ENCODE measurements around the gene RPS19. TPM values are rescaled to one million over a fixed set of nuclear protein-coding genes. Genes with fewer than 3 reads are reported as not detected.

The RPS19 gene
- total and polyA plus RNA-seq, 4 donors = 241 to 2,284 (median 1,370) TPM

DNA sequence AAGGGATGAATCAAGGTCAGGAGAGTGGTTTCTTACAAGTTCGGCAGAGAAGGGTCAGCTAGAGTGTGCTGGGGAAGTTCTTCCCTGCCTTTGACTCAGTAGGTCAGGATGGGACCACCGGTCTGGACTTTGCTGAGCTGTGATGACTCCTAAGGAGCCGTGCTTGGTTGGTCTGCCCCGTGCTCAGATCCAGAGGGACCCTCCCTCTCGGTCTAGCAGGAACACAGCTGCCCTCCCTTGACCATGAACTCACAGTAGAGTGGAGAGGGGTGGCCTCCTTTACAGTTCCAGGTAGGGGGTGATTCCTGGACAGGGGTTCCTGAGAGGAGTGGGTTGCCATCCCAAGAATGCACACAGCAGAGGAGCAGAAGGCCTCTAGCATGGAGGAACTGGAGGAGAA, 4.3 kb downstream of the RPS19 start:
- peaks cover 81% of the 10 kb centered on the region for H3K36me3 ChIP-seq (ENCODE audit: control insufficient read depth, insufficient read depth, low read length)
- 93% methylated on average over 3 of the region's 5 CpGs for WGBS (ENCODE audit: insufficient coverage)

DNA sequence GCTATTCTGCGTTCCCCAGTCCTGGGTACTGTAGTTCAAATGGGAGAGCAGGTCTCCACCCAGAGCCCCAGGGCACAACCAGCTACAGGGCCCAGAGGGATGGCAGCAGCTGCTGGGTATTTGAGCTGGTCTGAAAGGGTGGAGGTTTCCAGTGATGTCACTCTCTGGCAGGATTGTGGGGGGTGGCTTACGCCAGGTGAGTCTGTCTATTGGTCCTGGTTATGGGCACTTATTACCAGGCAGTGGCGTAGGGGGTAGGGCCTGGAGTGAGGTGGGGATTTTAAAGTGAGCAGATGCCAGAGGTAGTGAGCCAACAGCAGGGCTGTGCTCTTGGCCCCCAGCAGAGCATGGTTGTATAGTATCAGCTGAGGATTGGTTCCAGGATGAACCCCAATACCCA, 6.2 kb downstream of the RPS19 start:
- Histone ChIP-seq H3K27me3 (ENCODE audit: control insufficient read depth, insufficient read depth, low read length) (no peaks in the 10 kb centered on the region), H3K4me1 (ENCODE audit: control insufficient read depth, insufficient read depth, low read length) (peaks cover 18% of the 10 kb centered on the region), H3K4me3 (ENCODE audit: low read depth, low read length) (no peak overlapping the region), H3K36me3 (ENCODE audit: control insufficient read depth, insufficient read depth, low read length) (peaks cover 98% of the 10 kb centered on the region), H3K27ac (ENCODE audit: low read depth, low read length) (no peak overlapping the region), H3K9me3 (ENCODE audit: control insufficient read depth, insufficient read depth, low read length) (no peaks in the 10 kb centered on the region)
- DNase-seq (ENCODE audit: low read depth in 4 of 6, low spot score in 6 of 6) = no peak
- WGBS (ENCODE audit: insufficient coverage) = 96% methylated on average over 3 of the region's 3 CpGs

More for the DNA sequence above, 4.3 kb downstream of the RPS19 start:
- Histone ChIP-seq H3K9me3 (ENCODE audit: control insufficient read depth, insufficient read depth, low read length) (no peaks in the 10 kb centered on the region), H3K4me1 (ENCODE audit: control insufficient read depth, insufficient read depth, low read length) (peaks cover 26% of the 10 kb centered on the region), H3K4me3 (ENCODE audit: low read depth, low read length) (no peak overlapping the region), H3K27ac (ENCODE audit: low read depth, low read length) (no peak overlapping the region), H3K27me3 (ENCODE audit: control insufficient read depth, insufficient read depth, low read length) (no peaks in the 10 kb centered on the region)
- DNase-seq (ENCODE audit: low read depth in 4 of 6, low spot score in 6 of 6) = no peak

GRCh38 chr19:41868120-41868988, 8.3 kb downstream of the RPS19 start:
- peaks cover 2% of the 10 kb centered on the region for H3K4me1 ChIP-seq (ENCODE audit: control insufficient read depth, insufficient read depth, low read length)
- no peaks in the 10 kb centered on the region for H3K27me3 ChIP-seq (ENCODE audit: control insufficient read depth, insufficient read depth, low read length)
- WGBS (ENCODE audit: insufficient coverage) = 93% methylated on average over 9 of the region's 10 CpGs
- H3K4me3 ChIP-seq (ENCODE audit: low read depth, low read length) = no peak overlapping the region
- no peaks in the 10 kb centered on the region for H3K9me3 ChIP-seq (ENCODE audit: control insufficient read depth, insufficient read depth, low read length)
- peaks cover 96% of the 10 kb centered on the region for H3K36me3 ChIP-seq (ENCODE audit: control insufficient read depth, insufficient read depth, low read length)
- no peak overlapping the region for H3K27ac ChIP-seq (ENCODE audit: low read depth, low read length)
- DNase-seq (ENCODE audit: low read depth in 4 of 6, low spot score in 6 of 6) = no peak

GRCh38 chr19:41868989-41869300, 8.9 kb downstream of the RPS19 start:
- H3K4me1 ChIP-seq (ENCODE audit: control insufficient read depth, insufficient read depth, low read length) = no peaks in the 10 kb centered on the region
- no peaks in the 10 kb centered on the region for H3K27me3 ChIP-seq (ENCODE audit: control insufficient read depth, insufficient read depth, low read length)
- H3K4me3 ChIP-seq (ENCODE audit: low read depth, low read length) = no peak overlapping the region
- peaks cover 93% of the 10 kb centered on the region for H3K36me3 ChIP-seq (ENCODE audit: control insufficient read depth, insufficient read depth, low read length)
- H3K27ac ChIP-seq (ENCODE audit: low read depth, low read length) = no peak overlapping the region
- 88% methylated on average over 12 of the region's 12 CpGs for whole genome bisulfite sequencing (ENCODE audit: insufficient coverage)
- H3K9me3 ChIP-seq (ENCODE audit: control insufficient read depth, insufficient read depth, low read length) = no peaks in the 10 kb centered on the region
- DNase-seq (ENCODE audit: low read depth in 4 of 6, low spot score in 6 of 6) = no peak

- Histone ChIP-seq H3K27me3 (ENCODE audit: control insufficient read depth, insufficient read depth, low read length) (no peaks in the 10 kb centered on the region), H3K9me3 (ENCODE audit: control insufficient read depth, insufficient read depth, low read length) (no peaks in the 10 kb centered on the region), H3K4me3 (ENCODE audit: low read depth, low read length) (no peak overlapping the region), H3K27ac (ENCODE audit: low read depth, low read length) (no peak overlapping the region), H3K4me1 (ENCODE audit: control insufficient read depth, insufficient read depth, low read length) (no peaks in the 10 kb centered on the region), H3K36me3 (ENCODE audit: control insufficient read depth, insufficient read depth, low read length) (peaks cover 88% of the 10 kb centered on the region)
- 55% methylated on average over 5 of the region's 13 CpGs for WGBS (ENCODE audit: insufficient coverage)
- DNase-seq (ENCODE audit: low read depth in 4 of 6, low spot score in 6 of 6) = no peak
Measured at GRCh38 chr19:41869374-41869955, 9.4 kb downstream of the RPS19 start.

- Histone ChIP-seq H3K36me3 (ENCODE audit: control insufficient read depth, insufficient read depth, low read length) (peaks cover 78% of the 10 kb centered on the region), H3K9me3 (ENCODE audit: control insufficient read depth, insufficient read depth, low read length) (no peaks in the 10 kb centered on the region), H3K27me3 (ENCODE audit: control insufficient read depth, insufficient read depth, low read length) (no peaks in the 10 kb centered on the region), H3K4me3 (ENCODE audit: low read depth, low read length) (no peak overlapping the region), H3K27ac (ENCODE audit: low read depth, low read length) (no peak overlapping the region), H3K4me1 (ENCODE audit: control insufficient read depth, insufficient read depth, low read length) (no peaks in the 10 kb centered on the region)
- DNase-seq (ENCODE audit: low read depth in 4 of 6, low spot score in 6 of 6) = no peak
- WGBS (ENCODE audit: insufficient coverage) = no CpG with 5 or more reads among the region's 3 CpGs
Measured at GRCh38 chr19:41870401-41870873, 10.4 kb downstream of the RPS19 start.

DNA sequence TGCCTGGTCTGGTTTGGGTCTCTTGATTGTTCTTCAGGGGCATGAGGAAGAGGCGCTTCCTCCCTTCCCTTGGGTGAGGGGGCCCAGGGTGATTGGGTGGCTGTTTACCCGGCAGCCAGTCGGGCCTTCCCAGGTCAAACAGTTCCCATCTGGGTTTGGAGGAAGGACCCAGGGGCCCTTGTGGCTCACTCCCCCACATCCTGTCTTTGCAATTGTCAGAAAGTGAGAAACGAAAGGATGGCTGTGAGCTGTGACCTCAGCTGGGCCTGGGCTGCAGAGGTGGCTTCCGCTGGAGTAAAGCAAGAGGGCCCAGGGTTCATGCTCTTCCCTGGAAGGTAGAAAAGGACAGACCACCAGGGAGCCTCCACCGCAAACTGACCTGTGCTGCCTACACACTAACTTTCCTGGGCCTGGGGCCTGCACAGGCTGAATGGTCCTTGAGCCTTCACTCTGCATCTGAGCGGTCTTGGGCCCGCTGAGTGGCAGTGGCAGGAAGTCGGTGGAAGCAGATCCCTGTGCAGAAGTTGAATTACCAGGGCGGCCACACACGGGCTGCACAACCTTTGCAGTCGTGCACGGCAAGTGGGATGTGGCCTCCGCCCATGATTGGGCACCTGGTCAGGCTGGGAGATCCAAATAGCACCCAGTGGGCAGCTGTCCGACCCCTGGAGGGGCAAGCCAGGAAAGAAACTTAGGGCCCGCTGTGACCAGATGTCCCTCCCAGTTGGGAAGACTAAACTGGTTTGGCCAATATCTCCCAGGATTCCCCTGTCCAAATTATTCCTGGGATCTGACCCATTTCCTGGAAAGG, 11.7 kb downstream of the RPS19 start:
- H3K27ac ChIP-seq (ENCODE audit: low read depth, low read length) = no peak overlapping the region
- peaks cover 67% of the 10 kb centered on the region for H3K36me3 ChIP-seq (ENCODE audit: control insufficient read depth, insufficient read depth, low read length)
- no peaks in the 10 kb centered on the region for H3K27me3 ChIP-seq (ENCODE audit: control insufficient read depth, insufficient read depth, low read length)
- no peaks in the 10 kb centered on the region for H3K9me3 ChIP-seq (ENCODE audit: control insufficient read depth, insufficient read depth, low read length)
- WGBS (ENCODE audit: insufficient coverage) = 87% methylated on average over 14 of the region's 16 CpGs
- no peak overlapping the region for H3K4me3 ChIP-seq (ENCODE audit: low read depth, low read length)
- DNase-seq (ENCODE audit: low read depth in 4 of 6, low spot score in 6 of 6) = no peak
- H3K4me1 ChIP-seq (ENCODE audit: control insufficient read depth, insufficient read depth, low read length) = no peaks in the 10 kb centered on the region

DNA sequence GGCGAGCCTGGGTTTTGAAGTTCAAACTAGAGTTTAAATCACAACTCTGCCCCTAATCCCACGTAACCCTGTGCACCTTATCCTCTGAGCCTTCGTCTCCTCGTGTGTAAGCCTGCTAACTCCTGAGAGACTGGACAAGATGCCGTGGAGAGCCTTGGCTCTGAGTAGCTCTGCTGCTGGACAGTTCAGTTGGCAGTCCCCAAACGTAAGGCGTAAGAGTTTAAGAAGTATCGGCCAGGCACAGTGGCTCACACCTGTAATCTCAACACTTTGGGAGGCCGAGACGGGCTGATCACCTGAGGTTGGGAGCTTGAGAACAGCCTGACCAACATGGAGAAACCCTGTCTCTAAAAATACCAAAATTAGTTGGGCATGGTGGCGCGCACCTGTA, 12.3 kb downstream of the RPS19 start:
- 87% methylated on average over 11 of the region's 12 CpGs for WGBS (ENCODE audit: insufficient coverage)
- DNase-seq (ENCODE audit: low read depth in 4 of 6, low spot score in 6 of 6) = no peak
- H3K9me3 ChIP-seq (ENCODE audit: control insufficient read depth, insufficient read depth, low read length) = no peaks in the 10 kb centered on the region
- no peak overlapping the region for H3K4me3 ChIP-seq (ENCODE audit: low read depth, low read length)
- H3K27me3 ChIP-seq (ENCODE audit: control insufficient read depth, insufficient read depth, low read length) = no peaks in the 10 kb centered on the region
- peaks cover 61% of the 10 kb centered on the region for H3K36me3 ChIP-seq (ENCODE audit: control insufficient read depth, insufficient read depth, low read length)
- no peak overlapping the region for H3K27ac ChIP-seq (ENCODE audit: low read depth, low read length)
- no peaks in the 10 kb centered on the region for H3K4me1 ChIP-seq (ENCODE audit: control insufficient read depth, insufficient read depth, low read length)

DNA sequence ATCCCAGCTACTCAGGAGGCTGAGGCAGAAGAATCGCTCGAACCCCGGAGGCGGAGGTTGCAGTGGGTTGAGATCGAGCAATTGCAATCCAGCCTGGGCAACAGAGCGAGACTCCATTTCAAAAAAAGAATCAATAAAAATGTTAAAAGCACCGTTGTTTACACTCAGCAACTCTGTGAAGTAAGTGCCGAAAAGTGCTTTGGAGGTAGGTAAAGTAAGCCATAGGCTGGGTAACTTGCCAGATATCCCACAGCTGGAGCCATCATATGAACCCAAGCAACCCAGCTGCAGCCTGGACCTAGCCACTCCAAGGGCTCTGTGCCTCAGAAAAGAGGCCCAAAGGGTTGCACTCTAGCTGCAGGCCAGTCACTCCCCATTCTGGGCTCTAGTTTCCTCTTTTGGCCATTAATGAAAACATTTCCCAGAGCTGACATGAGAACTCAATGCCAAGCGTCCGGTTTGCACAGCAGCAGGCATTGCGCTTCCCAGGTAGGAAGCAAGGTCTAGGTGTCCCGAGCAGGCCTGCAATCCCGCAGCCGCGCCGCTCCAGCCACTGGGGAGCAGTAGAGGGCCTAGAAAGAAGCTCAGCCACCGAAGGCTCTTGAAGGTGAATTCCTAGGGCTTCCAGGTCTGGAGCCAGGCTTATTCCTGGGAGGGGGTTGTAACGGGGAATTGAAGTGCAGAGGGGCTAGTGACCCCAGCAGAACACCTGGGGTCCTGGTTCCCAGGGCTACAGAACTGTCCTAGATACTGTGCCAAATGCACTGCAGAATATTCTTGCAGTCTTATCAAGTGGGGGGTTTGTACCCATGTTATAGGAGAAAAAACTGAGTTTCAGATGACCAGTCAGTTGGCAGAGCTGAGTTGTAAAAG, 13.0 kb downstream of the RPS19 start:
- WGBS (ENCODE audit: insufficient coverage) = 40% methylated on average over 15 of the region's 18 CpGs
- no peaks in the 10 kb centered on the region for H3K9me3 ChIP-seq (ENCODE audit: control insufficient read depth, insufficient read depth, low read length)
- peak in 2 of 6 donors; percentile 55 to 68 for DNase-seq (ENCODE audit: low read depth in 4 of 6, low spot score in 6 of 6)
- H3K4me1 ChIP-seq (ENCODE audit: control insufficient read depth, insufficient read depth, low read length) = peaks cover under 1% of the 10 kb centered on the region
- H3K27ac ChIP-seq (ENCODE audit: low read depth, low read length) = no peak overlapping the region
- H3K4me3 ChIP-seq (ENCODE audit: low read depth, low read length) = no peak overlapping the region
- H3K27me3 ChIP-seq (ENCODE audit: control insufficient read depth, insufficient read depth, low read length) = no peaks in the 10 kb centered on the region
- H3K36me3 ChIP-seq (ENCODE audit: control insufficient read depth, insufficient read depth, low read length) = peaks cover 55% of the 10 kb centered on the region
